Measurements from ENCODE around the gene B3GALNT1.

Gene B3GALNT1

DNA sequence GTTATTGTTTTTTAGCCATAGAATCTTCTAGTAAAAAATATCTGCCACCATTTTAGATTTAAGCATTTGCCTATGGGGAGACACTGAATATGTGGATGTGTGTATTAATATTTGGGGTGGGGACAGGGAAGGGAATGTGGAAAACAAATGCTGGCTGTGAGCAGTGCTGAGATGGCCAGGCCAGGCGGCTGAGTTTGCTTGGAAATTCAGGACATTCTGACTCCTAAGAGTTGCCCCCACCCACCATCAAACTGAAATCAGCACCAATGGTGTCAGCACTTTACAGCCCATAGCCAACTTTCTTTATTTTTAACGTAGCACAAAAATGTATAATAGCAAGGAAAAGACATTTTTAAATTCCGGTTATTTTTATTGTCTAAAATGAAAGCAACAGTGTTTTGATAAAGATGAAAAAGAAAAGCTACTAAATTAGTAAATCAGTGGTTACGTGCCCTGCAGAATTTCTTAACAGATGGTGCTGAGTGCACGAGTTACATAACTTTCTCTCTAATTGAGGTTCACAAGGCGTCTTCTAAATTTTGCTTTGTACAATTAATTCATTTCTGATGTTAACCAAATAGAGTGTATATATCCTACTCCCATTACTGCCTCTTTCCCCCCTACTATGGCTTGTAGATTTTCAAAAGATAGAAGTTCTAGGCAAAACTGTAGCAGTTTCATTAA is 34.0 kb downstream of the B3GALNT1 start:
- no peak for TF ChIP-seq JUND (IDR thresholded peaks at IDR 0.05; ENCODE audit: low read depth)
- in situ Hi-C loops (cut with HindIII; ENCODE audit: low pct_unique_long_range_greater_than_20kb, low sequenced_read_pairs): no loop called here
- no peak for DNase-seq (ENCODE audit: low read depth in 1 of 2, low spot score in 1 of 2)

DNA sequence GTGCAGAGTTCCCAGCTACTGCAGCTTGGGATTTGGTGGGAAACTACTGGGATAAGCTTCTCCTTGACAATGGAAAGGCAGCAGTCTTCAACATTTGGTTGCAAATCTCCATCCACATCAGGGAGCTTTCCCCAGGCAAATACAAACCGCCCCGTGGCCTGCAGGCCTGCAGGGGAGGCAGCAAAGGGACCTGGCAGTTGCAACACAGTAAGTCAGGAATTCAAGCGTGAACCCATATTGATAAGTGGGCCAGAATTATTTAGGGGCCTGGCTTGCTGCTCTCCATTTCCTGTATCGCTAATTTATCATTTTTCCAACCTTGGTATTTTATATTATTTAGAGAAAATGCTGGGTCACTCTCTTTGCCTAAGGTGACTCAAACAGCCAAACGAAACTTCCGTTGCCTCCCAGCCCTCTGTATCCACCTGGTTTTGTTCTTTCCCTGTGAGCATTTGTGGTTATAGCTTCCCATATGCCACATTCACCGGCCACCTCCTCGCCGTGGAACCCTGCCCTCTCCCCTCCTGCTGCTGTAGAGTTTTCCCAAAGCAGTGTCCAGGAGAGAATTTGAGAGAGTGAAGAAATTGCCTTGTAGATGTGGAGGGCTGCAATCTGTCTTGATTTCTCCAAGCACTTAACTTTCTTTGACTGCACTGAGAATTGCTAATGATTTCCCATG is 34.8 kb downstream of the B3GALNT1 start:
- in situ Hi-C loops (cut with HindIII; ENCODE audit: low pct_unique_long_range_greater_than_20kb, low sequenced_read_pairs): no loop called here
- TF ChIP-seq JUND (IDR thresholded peaks at IDR 0.05; ENCODE audit: low read depth): no peak
- no peak for DNase-seq (ENCODE audit: low read depth in 1 of 2, low spot score in 1 of 2)

DNA sequence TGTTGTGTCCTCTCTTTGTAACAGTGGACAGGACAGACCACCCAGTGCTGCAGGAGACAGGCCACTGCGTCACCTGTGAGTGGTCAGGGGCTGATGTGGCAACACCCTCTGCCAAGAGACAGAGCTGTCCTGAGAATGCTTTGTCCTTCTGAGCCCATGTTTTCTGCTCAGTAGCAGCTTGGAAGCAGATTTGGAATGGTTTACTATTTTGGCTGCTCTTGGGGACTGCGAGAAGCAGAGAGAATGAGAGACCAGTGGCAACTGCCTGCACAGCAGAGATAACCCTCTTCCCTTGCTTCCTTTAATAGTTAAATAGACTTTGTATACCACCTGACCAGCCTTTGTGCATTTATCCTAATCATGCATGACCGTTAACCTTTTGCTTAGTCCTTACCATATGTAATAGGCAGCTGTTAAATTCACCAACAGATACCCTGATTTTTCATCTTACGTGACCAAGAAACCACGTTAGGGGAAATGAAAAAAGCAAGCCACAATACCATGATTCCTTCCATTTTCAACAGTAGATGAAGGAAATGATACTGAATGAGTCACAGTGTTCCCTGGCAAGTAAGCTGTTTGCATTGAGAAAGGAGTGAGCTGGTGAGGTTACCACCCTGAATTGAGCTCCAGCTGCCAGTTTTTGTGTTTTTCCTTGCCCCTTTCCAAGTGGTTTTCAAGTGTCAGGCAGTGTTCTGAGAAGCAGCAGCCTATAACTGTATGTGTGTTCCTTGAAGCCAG is 35.5 kb downstream of the B3GALNT1 start:
- DNase-seq (ENCODE audit: low read depth in 1 of 2, low spot score in 1 of 2): peak; percentile 45 to 69
- TF ChIP-seq JUND (IDR thresholded peaks at IDR 0.05; ENCODE audit: low read depth): peak; percentile 42; the same call in 1 of the 2 replicates
- in situ Hi-C loops (cut with HindIII; ENCODE audit: low pct_unique_long_range_greater_than_20kb, low sequenced_read_pairs): no loop called here

DNA sequence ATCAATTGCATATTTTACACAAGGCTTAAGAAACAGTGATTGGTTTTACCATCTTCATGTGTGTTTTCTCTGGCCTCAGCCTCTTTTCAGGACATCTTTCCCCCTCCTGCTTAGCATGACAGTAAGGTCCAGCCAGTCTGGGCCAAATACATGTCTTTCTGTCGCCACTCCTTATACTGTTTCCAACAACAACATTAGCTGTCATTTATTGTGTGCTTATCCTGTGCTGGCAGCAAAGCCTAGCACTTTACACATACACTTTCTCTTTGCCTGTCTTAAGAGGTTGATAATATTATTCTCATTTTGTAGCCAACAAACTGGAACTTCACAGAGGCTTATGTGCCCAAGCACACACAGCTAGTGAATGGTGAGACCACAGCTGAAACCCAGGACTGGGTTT is 37.8 kb downstream of the B3GALNT1 start:
- no peak for TF ChIP-seq JUND (IDR thresholded peaks at IDR 0.05; ENCODE audit: low read depth)
- DNase-seq (ENCODE audit: low read depth in 1 of 2, low spot score in 1 of 2): no peak
- in situ Hi-C loops (cut with HindIII; ENCODE audit: low pct_unique_long_range_greater_than_20kb, low sequenced_read_pairs): no loop called here

DNA sequence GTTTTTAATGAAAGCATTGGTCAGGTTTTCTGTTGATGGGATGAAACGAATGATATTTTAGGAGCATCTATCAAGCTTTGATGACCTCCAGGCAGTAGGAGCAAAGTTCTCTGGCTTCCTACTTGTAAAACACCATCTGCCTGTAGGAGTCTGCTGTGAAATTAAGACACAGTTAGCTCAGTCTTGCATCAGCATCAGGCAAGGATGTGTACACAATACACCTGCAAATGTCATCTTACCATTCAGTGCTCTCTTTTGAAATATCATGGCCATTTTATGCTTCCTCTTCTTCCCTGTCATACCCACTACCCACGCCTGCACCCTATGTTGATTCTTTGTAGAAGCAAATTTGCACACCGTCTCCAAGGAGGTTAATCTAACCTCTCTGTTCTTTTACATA is 38.2 kb downstream of the B3GALNT1 start:
- peak in 1 of 2 experiments; percentile 57 for DNase-seq (ENCODE audit: low read depth in 1 of 2, low spot score in 1 of 2)
- in situ Hi-C loops (cut with HindIII; ENCODE audit: low pct_unique_long_range_greater_than_20kb, low sequenced_read_pairs): no loop called here
- TF ChIP-seq JUND (IDR thresholded peaks at IDR 0.05; ENCODE audit: low read depth): no peak

DNA sequence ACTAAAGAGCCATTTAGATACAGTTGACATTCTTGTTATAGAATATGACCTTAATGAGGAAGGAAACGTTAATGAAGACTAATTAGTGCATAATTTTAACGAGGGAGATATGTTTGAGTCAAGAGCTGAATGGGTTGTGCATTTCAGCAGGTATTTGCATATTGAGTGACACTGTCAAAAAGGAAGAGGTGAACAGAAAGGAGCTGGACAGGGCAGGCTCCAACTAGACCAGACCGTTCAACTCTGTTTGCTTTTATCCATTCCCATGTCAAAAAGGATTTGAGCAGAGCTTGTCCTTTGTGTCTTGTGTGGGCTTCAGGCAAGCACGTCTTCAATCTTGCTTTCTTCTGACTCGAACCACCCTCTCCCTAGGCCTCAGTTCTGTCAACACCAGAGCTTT is 40.7 kb downstream of the B3GALNT1 start:
- no peak for TF ChIP-seq JUND (IDR thresholded peaks at IDR 0.05; ENCODE audit: low read depth)
- in situ Hi-C loops (cut with HindIII; ENCODE audit: low pct_unique_long_range_greater_than_20kb, low sequenced_read_pairs): no loop called here
- DNase-seq (ENCODE audit: low read depth in 1 of 2, low spot score in 1 of 2): no peak

DNA sequence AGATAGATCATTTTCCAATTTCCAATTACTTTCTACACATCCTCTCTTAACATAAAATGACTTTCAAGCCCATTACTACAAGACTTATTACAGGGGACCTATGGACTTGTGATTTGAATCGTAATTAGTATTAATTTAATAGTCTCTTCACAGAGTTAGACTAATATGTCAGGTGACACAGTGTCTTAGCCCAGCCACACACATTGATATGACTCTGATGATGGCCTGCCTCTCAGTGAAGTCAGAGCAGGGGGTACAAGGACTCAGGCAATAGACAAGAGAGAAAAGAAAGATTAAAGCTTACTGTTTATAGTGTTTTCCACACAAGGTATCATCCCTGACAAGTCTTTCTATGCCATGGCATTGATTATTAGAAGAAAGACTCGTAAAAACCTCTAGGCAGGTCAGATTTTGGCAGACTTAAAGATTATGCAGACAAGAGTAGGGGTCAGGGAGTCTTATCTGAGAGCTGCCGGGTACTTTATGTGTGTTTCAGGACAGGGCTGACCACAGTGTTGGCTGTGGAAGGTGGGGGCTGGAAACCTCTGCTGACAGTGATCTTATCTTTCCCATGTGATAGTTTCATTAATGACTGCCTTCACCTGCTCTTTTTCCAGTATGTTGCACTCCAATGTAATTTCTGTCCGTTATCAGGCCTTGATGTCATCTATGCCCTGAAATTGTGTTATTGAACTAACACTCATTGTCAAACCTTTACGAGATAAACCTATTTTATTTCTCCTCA is 50.1 kb downstream of the B3GALNT1 start:
- in situ Hi-C loops (cut with HindIII; ENCODE audit: low pct_unique_long_range_greater_than_20kb, low sequenced_read_pairs): no loop called here
- DNase-seq (ENCODE audit: low read depth in 1 of 2, low spot score in 1 of 2): no peak
- TF ChIP-seq JUND (IDR thresholded peaks at IDR 0.05; ENCODE audit: low read depth): no peak

DNA sequence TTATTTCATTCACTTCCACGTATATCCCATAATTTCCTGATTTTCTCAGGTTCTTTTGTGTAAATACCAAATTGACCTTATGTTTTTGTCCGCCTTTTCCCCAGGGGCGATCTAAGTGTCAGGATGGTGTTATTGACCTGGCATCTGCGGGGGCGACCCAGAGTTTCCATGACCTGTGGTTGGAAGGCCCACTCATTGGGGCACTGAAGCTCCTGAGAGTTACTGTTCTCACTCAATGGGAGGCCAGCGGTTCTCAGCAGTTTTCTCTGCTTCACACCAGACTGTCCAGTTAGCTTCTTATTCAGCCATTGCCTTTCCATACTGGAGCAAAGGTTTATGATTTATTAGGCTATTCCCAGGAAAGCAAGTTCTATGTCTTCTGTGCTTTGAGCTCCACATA is 53.3 kb downstream of the B3GALNT1 start:
- in situ Hi-C loops (cut with HindIII; ENCODE audit: low pct_unique_long_range_greater_than_20kb, low sequenced_read_pairs): no loop called here
- TF ChIP-seq JUND (IDR thresholded peaks at IDR 0.05; ENCODE audit: low read depth): no peak

DNA sequence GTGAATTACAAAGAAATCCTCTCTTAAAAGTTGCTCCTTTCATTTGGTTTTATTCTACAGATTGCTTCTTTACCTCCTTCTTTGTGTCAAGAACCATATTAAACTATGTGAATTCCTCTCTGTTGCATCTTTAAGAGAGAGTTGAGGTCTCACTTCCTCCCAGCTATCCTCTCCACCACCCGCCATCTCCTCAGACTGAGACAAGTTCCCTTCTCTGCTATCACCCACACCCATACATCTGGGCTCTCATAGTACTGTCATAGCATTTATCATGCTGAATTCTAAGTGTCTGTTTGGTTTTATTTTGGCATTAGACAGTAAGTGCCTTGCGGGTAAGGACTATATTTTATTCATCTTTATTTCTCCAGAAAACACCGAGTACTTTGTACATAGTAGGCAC is 54.2 kb downstream of the B3GALNT1 start:
- in situ Hi-C loops (cut with HindIII; ENCODE audit: low pct_unique_long_range_greater_than_20kb, low sequenced_read_pairs): no loop called here

More for the DNA sequence above, 53.3 kb downstream of the B3GALNT1 start:
- DNase-seq (ENCODE audit: low read depth in 1 of 2, low spot score in 1 of 2): no peak

DNA sequence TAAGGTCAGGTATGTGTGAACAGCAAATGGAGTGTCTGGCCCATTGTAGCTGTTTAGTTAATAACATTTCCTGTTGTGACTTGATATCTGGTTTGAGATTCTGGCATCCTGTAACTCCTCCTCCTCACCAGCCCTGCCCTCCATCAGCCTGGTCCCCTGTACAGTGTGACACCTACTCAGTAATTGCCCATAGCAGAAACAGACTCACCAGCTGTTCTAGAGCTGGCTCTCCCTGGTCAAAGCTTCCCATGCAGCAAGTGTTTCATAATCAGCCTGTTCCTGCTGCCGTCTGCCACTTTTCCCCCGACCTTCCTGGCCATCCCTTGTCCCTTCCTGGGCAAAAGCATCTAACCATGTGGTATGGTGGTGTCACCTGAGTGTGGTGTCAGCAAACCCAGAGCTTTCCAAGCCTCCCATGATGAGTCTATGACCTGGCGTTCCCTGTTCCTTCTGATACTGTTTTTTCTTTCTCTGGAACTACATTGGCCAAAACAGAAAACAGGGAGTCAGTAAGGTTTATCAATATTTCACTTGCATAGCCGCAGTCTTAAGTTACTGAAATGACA is 55.4 kb downstream of the B3GALNT1 start:
- no peak for TF ChIP-seq JUND (IDR thresholded peaks at IDR 0.05; ENCODE audit: low read depth)
- in situ Hi-C loops (cut with HindIII; ENCODE audit: low pct_unique_long_range_greater_than_20kb, low sequenced_read_pairs): no loop called here
- no peak for DNase-seq (ENCODE audit: low read depth in 1 of 2, low spot score in 1 of 2)

More for the DNA sequence above, 54.2 kb downstream of the B3GALNT1 start:
- no peak for TF ChIP-seq JUND (IDR thresholded peaks at IDR 0.05; ENCODE audit: low read depth)
- no peak for DNase-seq (ENCODE audit: low read depth in 1 of 2, low spot score in 1 of 2)

DNA sequence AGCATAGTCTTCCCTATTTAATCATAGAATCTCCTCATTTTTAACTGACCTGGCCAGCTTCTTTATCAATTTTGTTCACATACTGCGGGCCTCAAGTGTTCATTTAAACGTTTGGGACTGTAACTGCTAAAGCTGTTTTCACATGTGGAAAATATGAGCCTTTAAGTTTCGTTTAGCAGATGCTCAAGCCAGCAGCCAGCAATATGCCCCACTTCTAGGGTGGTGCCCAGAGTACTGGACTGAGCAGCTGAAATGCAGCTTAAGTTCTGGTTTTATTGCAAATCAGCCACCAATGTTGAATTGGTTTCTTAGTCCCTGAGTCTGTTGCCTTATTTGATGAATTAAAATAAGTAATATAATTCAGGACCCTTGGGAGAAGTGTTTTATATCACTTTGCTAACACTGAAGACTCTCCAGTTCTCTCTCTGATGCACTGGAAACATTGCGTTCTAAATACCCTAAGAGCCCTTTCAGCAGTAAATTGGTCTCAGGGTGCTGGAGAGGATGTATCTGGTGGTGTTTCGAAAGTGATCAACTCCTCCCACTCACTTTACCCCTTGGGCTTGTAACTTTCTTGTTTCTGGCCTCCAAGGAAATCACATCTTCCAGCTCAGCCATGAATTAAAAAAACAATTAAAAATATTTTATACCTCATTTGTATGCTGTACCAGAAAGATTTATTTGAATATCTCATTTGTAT is 61.7 kb downstream of the B3GALNT1 start:
- no peak for DNase-seq (ENCODE audit: low read depth in 1 of 2, low spot score in 1 of 2)
- in situ Hi-C loops (cut with HindIII; ENCODE audit: low pct_unique_long_range_greater_than_20kb, low sequenced_read_pairs): no loop called here
- TF ChIP-seq JUND (IDR thresholded peaks at IDR 0.05; ENCODE audit: low read depth): no peak
